Lung (tissue), 12 donors: Measurements from ENCODE around the gene PCP2. TPM values are rescaled to one million over a fixed set of nuclear protein-coding genes. Genes with fewer than 3 reads are reported as not detected.

Source experiments
- ATAC-seq: fragments of 200-7000 bp; cut with Tn5 transposase; one replicate; pipeline ENCODE4 v1.9.1; 2020; ENCODE audit warnings: moderate number of reproducible peaks; ENCODE audit not compliant: insufficient read depth, low FRiP score
- DNase-seq, 3 donors: peaks; one replicate each; pipeline ENCODE4 v3.0.0-alpha.2; 2013 to 2017
- H3K27ac ChIP-seq, 2 donors: one replicate each; pipeline ENCODE4 v1.5.1; 2013; ENCODE audit warnings: mild to moderate bottlenecking in 2 of 2, moderate library complexity in 2 of 2, control low read depth in 1 of 2, inconsistent platforms in 1 of 2, low read depth in 1 of 2, low read length in 1 of 2
- H3K27me3 ChIP-seq, 3 donors: one replicate each; pipeline ENCODE4 v1.5.1; 2013; ENCODE audit warnings: low read length in 2 of 3; ENCODE audit not compliant: control insufficient read depth in 3 of 3, insufficient read depth in 3 of 3
- H3K36me3 ChIP-seq, 4 donors: one replicate each; pipeline ENCODE4 v1.5.1; 2013; ENCODE audit warnings: low read length in 4 of 4, mild to moderate bottlenecking in 1 of 4, moderate library complexity in 1 of 4; ENCODE audit not compliant: control insufficient read depth in 4 of 4, insufficient read depth in 4 of 4
- H3K4me1 ChIP-seq, 5 donors: one replicate each; pipeline ENCODE4 v1.5.1; 2013; ENCODE audit warnings: low read length in 5 of 5, mild to moderate bottlenecking in 2 of 5, moderate library complexity in 1 of 5; ENCODE audit not compliant: control insufficient read depth in 5 of 5, insufficient read depth in 5 of 5
- H3K4me3 ChIP-seq: one replicate; pipeline ENCODE4 v1.5.1; 2013; ENCODE audit warnings: mild to moderate bottlenecking, control low read depth, moderate library complexity
- H3K9ac ChIP-seq, 2 donors: one replicate each; pipeline ENCODE4 v1.5.1; 2013; ENCODE audit warnings: low read length in 2 of 2, control low read depth in 1 of 2; ENCODE audit not compliant: insufficient read depth in 1 of 2
- H3K9me3 ChIP-seq, 4 donors: one replicate each; pipeline ENCODE4 v1.5.1; 2013; ENCODE audit warnings: low read length in 3 of 4, mild to moderate bottlenecking in 1 of 4, moderate library complexity in 1 of 4; ENCODE audit not compliant: control insufficient read depth in 4 of 4, insufficient read depth in 3 of 4
- CTCF ChIP-seq: IDR thresholded peaks from 2 replicates; pipeline ENCODE4 v1.5.1; 2012; ENCODE audit warnings: mild to moderate bottlenecking; ENCODE audit errors: control extremely low read depth, extremely low read depth
- WGBS, 2 donors: extraction: QIAGEN DNeasy Blood & Tissue Kit; methylation state at CpG; one replicate each; pipeline ENCODE4 v1.1.7; 2013; 5-methylcytosine and 5-hydroxymethylcytosine counted together
- polyA plus RNA-seq, 2 donors: library from polyadenylated mRNA; stranded (reverse); fragments of 200-250 nt; gene quantifications; one replicate each; pipeline ENCODE4 v1.2.1, GENCODE V29; 2013
- total RNA-seq, 2 donors: library from RNA; depleted of rRNA in 1 of 2; stranded (reverse); fragments of >200 nt in 1 of 2; gene quantifications; one replicate each; pipeline ENCODE4 v1.2.1, GENCODE V29; 2014 to 2021
- donor health status: control.
- donor health status: control.
- donor health status: Bipolar disorder and iron deficiency.
- donor health status: healthy.
- donor health status: DM: yes; HTN: yes; CAD: no.

The PCP2 gene
- total and polyA plus RNA-seq, 4 donors: 0.60 to 4.4 (median 1.9) TPM

DNA sequence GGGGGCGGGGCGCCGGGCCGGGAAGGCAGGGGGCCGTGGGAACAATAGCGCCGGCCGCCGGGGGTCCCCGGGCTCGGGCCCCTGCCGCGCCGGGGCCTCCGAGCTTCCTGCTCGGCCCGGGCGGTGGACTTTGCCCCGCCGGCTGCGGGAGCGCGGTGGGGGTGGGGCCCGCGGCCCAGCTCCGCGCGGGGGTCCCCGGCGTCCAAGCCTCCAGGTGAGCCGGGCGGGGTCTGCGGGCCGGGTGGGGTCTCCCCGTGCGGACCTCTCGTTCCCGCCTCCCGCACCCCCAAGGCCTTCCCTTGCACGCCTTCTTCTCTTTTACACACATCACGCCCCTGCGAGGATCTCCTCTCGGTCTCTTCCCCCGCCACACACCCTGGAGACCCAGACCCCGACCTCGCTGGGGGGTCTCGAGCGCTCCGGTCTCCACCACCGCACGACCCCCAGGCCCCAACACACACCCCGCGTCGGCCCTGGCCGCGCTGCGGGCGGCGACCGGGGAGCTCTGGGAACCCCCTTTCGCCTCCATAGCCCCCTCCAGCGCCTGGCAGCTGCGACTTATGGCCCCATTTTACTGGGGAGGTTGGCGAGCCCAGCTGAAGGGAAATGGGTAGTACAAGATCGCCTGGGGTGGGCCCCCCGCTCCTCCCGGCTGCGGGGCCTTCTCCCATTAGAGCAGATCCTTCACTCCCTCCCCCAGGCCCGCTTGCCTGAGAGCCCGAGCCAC, 37.1 kb downstream of the PCP2 start:
- ATAC-seq (no peak), DNase-seq (no peak)
- Histone ChIP-seq H3K36me3 (no peaks in the 10 kb centered on the region), H3K4me1 (peaks cover 0 to 4% (median 0%) of the 10 kb centered on the region in 5 donors), H3K27ac (peak overlapping the region in 1 of 2 donors; percentile 46), H3K9me3 (no peaks in the 10 kb centered on the region), H3K9ac (no peak overlapping the region), H3K27me3 (peaks cover 0 to 22% (median 22%) of the 10 kb centered on the region in 3 donors), H3K4me3 (peak overlapping the region; percentile 32)
- 3 to 4% methylated on average over 31 to 70 of the region's 70 CpGs for WGBS, 2 donors
- no peak for TF ChIP-seq CTCF

DNA sequence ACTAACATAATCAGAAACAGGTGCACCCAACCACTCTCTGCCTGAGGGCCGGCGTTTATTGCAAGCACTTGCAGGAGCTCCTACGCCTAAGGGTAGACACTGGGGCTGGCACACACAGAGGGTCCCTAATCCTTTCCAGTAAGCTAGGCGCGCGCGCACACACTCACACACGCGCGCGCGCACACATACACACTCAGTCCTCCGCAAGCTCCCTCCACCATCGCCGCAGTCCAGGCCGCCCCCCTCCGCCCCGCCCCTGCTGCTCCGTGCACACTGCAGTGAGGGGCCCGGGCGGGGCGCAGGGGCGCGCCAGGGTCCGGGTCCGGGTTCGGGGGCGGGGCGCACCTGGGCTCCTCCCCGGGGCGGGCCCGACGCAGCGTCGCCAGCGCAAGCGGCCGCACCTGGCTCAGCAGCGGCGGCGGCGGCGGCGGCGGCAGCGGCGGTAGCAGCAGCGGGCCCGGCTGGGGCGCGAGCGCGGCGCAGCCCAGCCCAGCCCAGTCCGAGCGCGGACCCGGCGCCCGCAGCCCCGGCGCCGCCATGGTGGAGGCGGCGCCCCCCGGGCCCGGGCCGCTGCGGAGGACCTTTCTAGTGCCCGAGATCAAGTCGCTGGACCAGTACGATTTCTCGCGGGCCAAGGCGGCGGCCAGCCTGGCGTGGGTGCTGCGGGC, 37.9 kb downstream of the PCP2 start, which contains the start of gene CAMSAP3:
Gene CAMSAP3, plus strand, starts transcription at position 398 of the 668 bp plus-strand sequence. Its CDS starts 140 bp downstream, at position 538.
- Histone ChIP-seq H3K27ac (peak within 1 kb of the TSS in 1 of 2 donors; percentile 46), H3K27me3 (peaks cover 0 to 22% (median 22%) of the 10 kb centered on the region in 3 donors), H3K9me3 (peaks cover 0 to 1% (median 0%) of the 10 kb centered on the region in 4 donors), H3K9ac (no peak within 1 kb of the TSS), H3K4me3 (peak within 1 kb of the TSS; percentile 45), H3K4me1 (peaks cover 0 to 4% (median 0%) of the 10 kb centered on the region in 5 donors), H3K36me3 (no peaks in the 10 kb centered on the region)
- DNase-seq (peak; percentile 29 to 69 (median 60)), ATAC-seq (peak; percentile 83)
- TF ChIP-seq CTCF: no peak
- 1% methylated on average over 51 to 78 of the region's 78 CpGs for WGBS, 2 donors

GRCh38 chr19:7590256-7590655, 43.3 kb downstream of the PCP2 start:
- WGBS, 2 donors: 46 to 68% methylated on average over 8 of the region's 8 CpGs
- Histone ChIP-seq H3K36me3 (no peaks in the 10 kb centered on the region), H3K27me3 (peaks cover 0 to 11% (median 8%) of the 10 kb centered on the region in 3 donors), H3K9me3 (peaks cover 0 to 1% (median 0%) of the 10 kb centered on the region in 4 donors), H3K9ac (no peak overlapping the region), H3K27ac (no peak overlapping the region), H3K4me3 (no peak overlapping the region), H3K4me1 (peaks cover 0 to 3% (median 0%) of the 10 kb centered on the region in 5 donors)
- TF ChIP-seq CTCF: no peak
- ATAC-seq (no peak), DNase-seq (peak; percentile 12 to 49 (median 46))
